HEK293T (cell line): ENCODE data around the gene AICDA.

ENCODE experiments used
- BHLHE40 ChIP-seq: fragments of 450-650 bp; IDR thresholded peaks from 2 replicates; pipeline ENCODE4 v1.6.1; 2016; ENCODE audit warnings: mild to moderate bottlenecking, moderate library complexity, borderline replicate concordance
- ELF4 ChIP-seq: fragments of 450-650 bp; IDR thresholded peaks from 2 replicates; pipeline ENCODE4 v1.6.1; 2017; ENCODE audit warnings: antibody characterized with exemption
- FOXA1 ChIP-seq: fragments of 450-650 bp; IDR thresholded peaks from 2 replicates; pipeline ENCODE4 v1.6.1; 2016; ENCODE audit warnings: mild to moderate bottlenecking
- FOXK2 ChIP-seq: fragments of 450-650 bp; IDR thresholded peaks from 2 replicates; pipeline ENCODE4 v1.6.1; 2016; ENCODE audit warnings: mild to moderate bottlenecking
- FOXM1 ChIP-seq: fragments of 450-650 bp; IDR thresholded peaks from 2 replicates; pipeline ENCODE4 v1.6.1; 2017; ENCODE audit warnings: mild to moderate bottlenecking, borderline replicate concordance
- NFRKB ChIP-seq: fragments of 450-650 bp; IDR thresholded peaks from 2 replicates; pipeline ENCODE4 v1.6.1; 2016; ENCODE audit warnings: mild to moderate bottlenecking, moderate library complexity
- SP1 ChIP-seq: fragments of 450-650 bp; IDR thresholded peaks from 2 replicates; pipeline ENCODE4 v1.6.1; 2017
- TARDBP ChIP-seq: fragments of 450-650 bp; IDR thresholded peaks from 2 replicates; pipeline ENCODE4 v1.6.1; 2016
- ZNF384 ChIP-seq: fragments of 450-650 bp; IDR thresholded peaks from 2 replicates; pipeline ENCODE4 v1.6.1; 2016
- TF ChIP-seq, protein P1 (sequence below): fragments of 450-650 bp; IDR thresholded peaks from 2 replicates; pipeline ENCODE4 v1.6.1; 2016

DNA sequence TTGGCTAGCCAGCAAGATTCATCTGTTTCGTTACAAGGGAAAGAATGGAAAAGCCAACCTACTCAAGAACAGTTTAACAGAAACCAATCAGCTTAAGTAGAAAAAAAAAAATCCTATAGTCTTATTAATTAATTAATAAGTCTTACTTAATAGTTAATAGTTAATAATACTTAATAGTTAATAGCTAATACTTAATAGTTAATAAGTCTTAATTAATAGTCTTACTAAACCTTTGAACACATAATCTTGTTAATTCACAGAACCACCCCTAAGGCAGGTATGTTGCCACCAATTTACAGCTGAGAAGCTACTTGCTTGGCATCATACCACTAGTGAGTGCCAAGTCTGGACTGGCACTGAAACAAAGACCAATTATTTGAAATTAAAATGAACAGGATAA is 30.1 kb upstream of the AICDA start:
- TF ChIP-seq, protein P1, sequence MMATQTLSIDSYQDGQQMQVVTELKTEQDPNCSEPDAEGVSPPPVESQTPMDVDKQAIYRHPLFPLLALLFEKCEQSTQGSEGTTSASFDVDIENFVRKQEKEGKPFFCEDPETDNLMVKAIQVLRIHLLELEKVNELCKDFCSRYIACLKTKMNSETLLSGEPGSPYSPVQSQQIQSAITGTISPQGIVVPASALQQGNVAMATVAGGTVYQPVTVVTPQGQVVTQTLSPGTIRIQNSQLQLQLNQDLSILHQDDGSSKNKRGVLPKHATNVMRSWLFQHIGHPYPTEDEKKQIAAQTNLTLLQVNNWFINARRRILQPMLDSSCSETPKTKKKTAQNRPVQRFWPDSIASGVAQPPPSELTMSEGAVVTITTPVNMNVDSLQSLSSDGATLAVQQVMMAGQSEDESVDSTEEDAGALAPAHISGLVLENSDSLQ = no peak
- no peak for TF ChIP-seq FOXM1
- no peak for TF ChIP-seq FOXA1
- TF ChIP-seq SP1 = no peak
- no peak for TF ChIP-seq ELF4
- TF ChIP-seq FOXK2 = no peak
- TF ChIP-seq BHLHE40 = no peak
- no peak for TF ChIP-seq ZNF384
- TF ChIP-seq NFRKB = no peak
- TF ChIP-seq TARDBP = no peak
